ENCODE results near the gene CERK.

- TF ChIP-seq ZBTB4 (CRISPR knock-in tag; IDR thresholded peaks at IDR 0.05; ENCODE audit: borderline replicate concordance) = no peak
- no peak for TF ChIP-seq ZNF841 (CRISPR knock-in tag; IDR thresholded peaks at IDR 0.05; ENCODE audit: borderline replicate concordance)
- TF ChIP-seq PLRG1 (conservative IDR thresholded peaks at IDR 0.05) = no peak
- TF ChIP-seq MAX (IDR thresholded peaks at IDR 0.05) = no peak
- no peak for TF ChIP-seq STAT5B (CRISPR knock-in tag; IDR thresholded peaks at IDR 0.05)
- no peak for TF ChIP-seq FOSL2 (CRISPR knock-in tag; IDR thresholded peaks at IDR 0.05)
- no peak for TF ChIP-seq MLX (CRISPR knock-in tag; IDR thresholded peaks at IDR 0.05)
- no peak for TF ChIP-seq ZNF572 (CRISPR knock-in tag; IDR thresholded peaks at IDR 0.05)
- TF ChIP-seq CTCF (CRISPR knock-in tag; IDR thresholded peaks at IDR 0.05) = no peak
- no peak for TF ChIP-seq EZH2 (conservative IDR thresholded peaks at IDR 0.05; ENCODE audit: low read depth, low read length)
Observed at GRCh38 chr22:46706060-46706459, 32.0 kb downstream of the CERK start.

All from HepG2 (cell line).